DND-41 (cell line): Measurements from ENCODE around the gene KIRREL3.

Experiments
- EZH2 ChIP-seq: IDR thresholded peaks from 3 replicates; pipeline ENCODE4 v1.6.1; 2012; ENCODE audit warnings: borderline replicate concordance, low read depth, mild to moderate bottlenecking, moderate library complexity, low read length, inconsistent platforms; ENCODE audit not compliant: severe bottlenecking
- TF ChIP-seq, protein P1 (sequence below): IDR thresholded peaks from 2 replicates; pipeline ENCODE4 v1.5.1; 2012; ENCODE audit warnings: borderline replicate concordance, low read length, moderate library complexity, mild to moderate bottlenecking; ENCODE audit not compliant: poor library complexity, severe bottlenecking; ENCODE audit errors: extremely low read depth

GRCh38 chr11:126409620-126409985 is 591.0 kb downstream of the KIRREL3 start:
- TF ChIP-seq, protein P1, sequence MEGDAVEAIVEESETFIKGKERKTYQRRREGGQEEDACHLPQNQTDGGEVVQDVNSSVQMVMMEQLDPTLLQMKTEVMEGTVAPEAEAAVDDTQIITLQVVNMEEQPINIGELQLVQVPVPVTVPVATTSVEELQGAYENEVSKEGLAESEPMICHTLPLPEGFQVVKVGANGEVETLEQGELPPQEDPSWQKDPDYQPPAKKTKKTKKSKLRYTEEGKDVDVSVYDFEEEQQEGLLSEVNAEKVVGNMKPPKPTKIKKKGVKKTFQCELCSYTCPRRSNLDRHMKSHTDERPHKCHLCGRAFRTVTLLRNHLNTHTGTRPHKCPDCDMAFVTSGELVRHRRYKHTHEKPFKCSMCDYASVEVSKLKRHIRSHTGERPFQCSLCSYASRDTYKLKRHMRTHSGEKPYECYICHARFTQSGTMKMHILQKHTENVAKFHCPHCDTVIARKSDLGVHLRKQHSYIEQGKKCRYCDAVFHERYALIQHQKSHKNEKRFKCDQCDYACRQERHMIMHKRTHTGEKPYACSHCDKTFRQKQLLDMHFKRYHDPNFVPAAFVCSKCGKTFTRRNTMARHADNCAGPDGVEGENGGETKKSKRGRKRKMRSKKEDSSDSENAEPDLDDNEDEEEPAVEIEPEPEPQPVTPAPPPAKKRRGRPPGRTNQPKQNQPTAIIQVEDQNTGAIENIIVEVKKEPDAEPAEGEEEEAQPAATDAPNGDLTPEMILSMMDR: no peak
- TF ChIP-seq EZH2: no peak
